ENCODE measurements around the gene CROCC2.

CROCC2 gene

GRCh38 chr2:240926516-240927389 is 20.6 kb downstream of the CROCC2 start:
- Histone ChIP-seq H3K27me3 (ENCODE audit: control insufficient read depth, insufficient read depth, low read length) (no peaks in the 10 kb centered on the region), H3K4me2 (ENCODE audit: low read length) (no peak overlapping the region), H3K27ac (no peak overlapping the region), H2AFZ (no peak overlapping the region), H3K9me3 (ENCODE audit: control insufficient read depth, low read length) (no peaks in the 10 kb centered on the region), H3K4me1 (no peaks in the 10 kb centered on the region), H3K4me3 (ENCODE audit: low read depth, low read length) (no peak overlapping the region), H3K36me3 (ENCODE audit: control insufficient read depth, insufficient read depth, low read length) (no peaks in the 10 kb centered on the region), H3K9ac (no peak overlapping the region), H3K79me2 (no peaks in the 10 kb centered on the region)
- TF ChIP-seq CTCF (IDR thresholded peaks at IDR 0.05): no peak

- Histone ChIP-seq H3K9me3 (ENCODE audit: control insufficient read depth, low read length) (no peaks in the 10 kb centered on the region), H3K79me2 (no peaks in the 10 kb centered on the region), H3K27me3 (ENCODE audit: control insufficient read depth, insufficient read depth, low read length) (no peaks in the 10 kb centered on the region), H3K27ac (no peak overlapping the region), H2AFZ (no peak overlapping the region), H3K36me3 (ENCODE audit: control insufficient read depth, insufficient read depth, low read length) (no peaks in the 10 kb centered on the region), H3K4me3 (ENCODE audit: low read depth, low read length) (no peak overlapping the region), H3K9ac (no peak overlapping the region), H3K4me2 (ENCODE audit: low read length) (no peak overlapping the region), H3K4me1 (no peaks in the 10 kb centered on the region)
- no peak for TF ChIP-seq CTCF (IDR thresholded peaks at IDR 0.05)
Observed at GRCh38 chr2:240927390-240927781, 21.2 kb downstream of the CROCC2 start.

GRCh38 chr2:240928476-240929363 is 22.6 kb downstream of the CROCC2 start:
- Histone ChIP-seq H3K4me2 (ENCODE audit: low read length) (no peak overlapping the region), H3K27ac (no peak overlapping the region), H3K79me2 (no peaks in the 10 kb centered on the region), H3K9me3 (ENCODE audit: control insufficient read depth, low read length) (no peaks in the 10 kb centered on the region), H3K36me3 (ENCODE audit: control insufficient read depth, insufficient read depth, low read length) (no peaks in the 10 kb centered on the region), H3K9ac (no peak overlapping the region), H3K27me3 (ENCODE audit: control insufficient read depth, insufficient read depth, low read length) (no peaks in the 10 kb centered on the region), H3K4me1 (no peaks in the 10 kb centered on the region), H2AFZ (no peak overlapping the region), H3K4me3 (ENCODE audit: low read depth, low read length) (no peak overlapping the region)
- no peak for TF ChIP-seq CTCF (IDR thresholded peaks at IDR 0.05)

GRCh38 chr2:240929364-240930095 is 23.4 kb downstream of the CROCC2 start:
- Histone ChIP-seq H3K36me3 (ENCODE audit: control insufficient read depth, insufficient read depth, low read length) (no peaks in the 10 kb centered on the region), H3K27me3 (ENCODE audit: control insufficient read depth, insufficient read depth, low read length) (no peaks in the 10 kb centered on the region), H3K4me1 (no peaks in the 10 kb centered on the region), H3K9me3 (ENCODE audit: control insufficient read depth, low read length) (no peaks in the 10 kb centered on the region), H3K9ac (no peak overlapping the region), H3K27ac (no peak overlapping the region), H2AFZ (no peak overlapping the region), H3K79me2 (no peaks in the 10 kb centered on the region), H3K4me2 (ENCODE audit: low read length) (no peak overlapping the region), H3K4me3 (ENCODE audit: low read depth, low read length) (no peak overlapping the region)
- TF ChIP-seq CTCF (IDR thresholded peaks at IDR 0.05): no peak

Data from parathyroid adenoma (tissue), 2 donors.